Thymus (tissue), 11 donors: ENCODE measurements around the gene TAGLN2. TPM values are rescaled to one million over a fixed set of nuclear protein-coding genes. Genes with fewer than 3 reads are reported as not detected.
A peak's percentile ranks its signal among the peaks of the same experiment; 100 is the strongest.

Source experiments
- DNase-seq, 9 donors: peaks; one replicate each; pipeline ENCODE4 v3.0.0-alpha.2; 2013; ENCODE audit warnings: low spot score in 9 of 9, low read depth in 6 of 9, missing footprints in 1 of 9
- H3K27ac ChIP-seq, 2 donors: one replicate each; pipeline ENCODE4 v1.5.1; 2013; ENCODE audit warnings: control low read depth in 1 of 2, low read depth in 1 of 2, low read length in 1 of 2, mild to moderate bottlenecking in 1 of 2, moderate library complexity in 1 of 2
- H3K27me3 ChIP-seq, 2 donors: one replicate each; pipeline ENCODE4 v1.5.1; 2013; ENCODE audit warnings: low read length in 1 of 2; ENCODE audit not compliant: control insufficient read depth in 2 of 2, insufficient read depth in 1 of 2
- H3K36me3 ChIP-seq, 2 donors: one replicate each; pipeline ENCODE4 v1.5.1; 2013; ENCODE audit warnings: low read length in 1 of 2, mild to moderate bottlenecking in 1 of 2, moderate library complexity in 1 of 2; ENCODE audit not compliant: control insufficient read depth in 2 of 2, insufficient read depth in 2 of 2
- H3K4me1 ChIP-seq, 2 donors: one replicate each; pipeline ENCODE4 v1.5.1; 2013; ENCODE audit warnings: low read length in 2 of 2; ENCODE audit not compliant: control insufficient read depth in 2 of 2, insufficient read depth in 2 of 2
- H3K4me3 ChIP-seq, 2 donors: one replicate each; pipeline ENCODE4 v1.5.1; 2013; ENCODE audit warnings: low read length in 2 of 2, control low read depth in 1 of 2, mild to moderate bottlenecking in 1 of 2
- H3K9me3 ChIP-seq, 2 donors: one replicate each; pipeline ENCODE4 v1.5.1; 2013; ENCODE audit warnings: low read length in 1 of 2, mild to moderate bottlenecking in 1 of 2; ENCODE audit not compliant: control insufficient read depth in 2 of 2, insufficient read depth in 1 of 2
- WGBS: extraction: QIAGEN DNeasy Blood & Tissue Kit; methylation state at CpG from one replicate; pipeline ENCODE4 v1.1.7; 2013; 5-methylcytosine and 5-hydroxymethylcytosine counted together
- polyA plus RNA-seq: library from polyadenylated mRNA; stranded (reverse); fragments of 200-250 nt; gene quantifications from one replicate; pipeline ENCODE4 v1.2.3, GENCODE V29; 2013
- total RNA-seq: library from RNA; stranded (reverse); fragments of 120-200 nt; gene quantifications from one replicate; pipeline ENCODE4 v1.2.4, GENCODE V29; 2013
- donor health status: healthy.

Gene TAGLN2
- total and polyA plus RNA-seq, 2 donors, result 172 to 429 TPM

DNA sequence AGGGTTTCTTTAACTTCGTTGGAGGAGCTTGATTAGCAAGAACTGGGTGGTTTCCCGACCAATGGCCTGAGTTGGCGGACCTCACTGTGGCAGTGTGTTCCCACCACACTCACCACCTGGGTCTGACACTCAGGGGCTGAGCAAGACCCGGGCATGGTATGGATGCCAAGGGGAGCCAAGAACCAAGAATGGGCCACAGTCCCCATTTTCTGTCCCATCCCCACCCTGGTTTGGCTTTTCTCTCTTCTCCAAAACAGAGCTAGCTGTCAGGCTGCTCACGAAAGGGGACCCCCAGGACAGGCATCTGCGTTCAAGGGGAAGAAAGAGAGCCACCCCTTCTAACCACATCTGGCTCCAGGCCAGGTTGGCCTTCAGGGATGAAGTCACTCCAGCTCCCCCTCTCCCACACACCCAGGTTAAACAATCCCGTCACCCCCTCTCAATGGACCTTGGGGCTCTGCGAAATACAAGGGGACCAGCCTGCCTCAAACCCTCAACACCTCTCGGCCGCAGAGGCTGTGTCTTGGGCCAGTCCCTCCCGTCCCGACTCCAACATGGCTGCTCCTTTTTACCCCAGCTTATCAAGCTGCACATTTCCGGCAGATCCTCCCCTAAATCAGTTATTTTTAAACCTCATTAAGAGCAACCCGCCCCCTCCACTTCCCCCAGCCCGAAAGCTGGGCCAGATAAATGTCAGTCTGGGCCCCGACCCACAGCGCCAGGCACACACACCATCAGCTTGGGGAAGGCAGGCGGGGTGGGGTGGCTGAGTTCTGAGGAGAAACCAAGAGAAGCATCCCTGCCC, 3.4 kb downstream of the TAGLN2 start:
- no peaks in the 10 kb centered on the region for H3K9me3 ChIP-seq
- no peaks in the 10 kb centered on the region for H3K27me3 ChIP-seq
- H3K4me3 ChIP-seq, result peak overlapping the region; percentile 61 to 89
- DNase-seq, result no peak
- peak overlapping the region; percentile 95 for H3K27ac ChIP-seq
- H3K36me3 ChIP-seq, result peaks cover 30 to 38% of the 10 kb centered on the region in 2 donors
- peaks cover 39 to 86% of the 10 kb centered on the region in 2 donors for H3K4me1 ChIP-seq
- WGBS, result 7% methylated on average over 18 of the region's 18 CpGs

DNA sequence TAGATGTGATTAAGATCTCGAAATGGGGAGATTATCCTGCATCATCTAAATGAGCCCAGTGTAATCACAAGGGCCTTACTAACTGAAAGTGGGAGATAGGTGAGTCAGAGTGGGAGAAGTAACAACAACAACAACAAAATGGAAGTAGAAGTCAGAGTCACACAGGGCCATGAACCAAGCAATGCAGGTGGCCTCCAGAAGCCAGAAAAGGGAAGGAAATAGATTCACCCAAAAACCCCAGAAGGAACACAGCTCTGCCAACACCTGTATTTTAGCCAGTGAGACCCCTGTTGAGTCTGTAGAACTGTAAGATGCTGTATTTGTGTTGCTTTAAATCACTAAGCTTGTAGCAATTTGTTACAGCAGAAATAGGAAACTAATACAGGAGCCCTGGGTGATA, 4.1 kb downstream of the TAGLN2 start:
- WGBS, result 28% methylated on average over 1 of the region's 1 CpG
- no peaks in the 10 kb centered on the region for H3K9me3 ChIP-seq
- peaks cover 39 to 89% of the 10 kb centered on the region in 2 donors for H3K4me1 ChIP-seq
- peak overlapping the region; percentile 61 to 89 for H3K4me3 ChIP-seq
- H3K27ac ChIP-seq, result peak overlapping the region; percentile 95
- peaks cover 36 to 44% of the 10 kb centered on the region in 2 donors for H3K36me3 ChIP-seq
- no peaks in the 10 kb centered on the region for H3K27me3 ChIP-seq
- peak in 2 of 9 donors; percentile 52 to 78 for DNase-seq

DNA sequence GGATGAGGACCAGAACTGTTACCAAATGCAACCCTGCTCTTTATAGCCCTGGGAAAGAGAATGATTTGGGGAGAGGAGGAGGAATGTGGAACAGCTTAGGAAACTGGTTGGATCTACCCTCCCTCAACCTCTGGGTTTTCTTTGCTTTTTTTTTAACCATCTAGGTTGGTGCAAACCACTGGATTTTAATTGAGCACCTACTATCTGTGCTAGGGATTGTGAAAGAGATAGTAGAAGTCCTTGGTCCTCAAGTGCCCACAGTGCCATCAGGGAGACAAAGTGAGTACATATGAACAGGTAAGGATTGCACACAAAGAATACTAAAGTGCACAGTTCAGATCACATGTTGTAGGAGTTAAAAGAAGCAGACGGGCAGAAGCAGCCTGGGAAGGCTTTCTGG, 4.7 kb downstream of the TAGLN2 start:
- DNase-seq, result no peak
- peaks cover 42 to 49% of the 10 kb centered on the region in 2 donors for H3K36me3 ChIP-seq
- 86% methylated on average over 1 of the region's 1 CpG for WGBS

DNA sequence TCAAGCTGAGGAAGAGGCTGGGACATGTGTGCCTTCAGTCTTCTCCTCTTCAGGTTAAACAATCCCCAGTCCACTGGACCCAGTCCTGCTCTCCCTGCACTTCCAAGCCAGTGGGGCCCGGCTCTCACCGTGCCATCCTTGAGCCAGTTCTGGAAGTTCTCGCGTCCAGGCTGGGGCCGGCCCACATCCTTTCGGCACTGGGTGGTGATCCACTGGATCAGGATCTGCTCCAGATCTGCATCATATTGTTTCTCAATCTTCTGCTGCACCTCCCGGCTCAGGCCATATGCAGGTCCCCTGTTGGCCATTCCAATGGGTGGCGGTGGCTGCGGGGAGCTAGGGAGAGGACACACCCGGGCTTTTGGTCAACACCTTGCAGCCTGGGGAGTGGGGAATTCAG, 5.1 kb downstream of the TAGLN2 start:
- 98% methylated on average over 10 of the region's 10 CpGs for WGBS

More for the DNA sequence above, 4.7 kb downstream of the TAGLN2 start:
- H3K27ac ChIP-seq, result peak overlapping the region in 1 of 2 donors; percentile 95
- no peaks in the 10 kb centered on the region for H3K27me3 ChIP-seq
- no peaks in the 10 kb centered on the region for H3K9me3 ChIP-seq
- no peak overlapping the region for H3K4me3 ChIP-seq
- H3K4me1 ChIP-seq, result peaks cover 39 to 84% of the 10 kb centered on the region in 2 donors

DNA sequence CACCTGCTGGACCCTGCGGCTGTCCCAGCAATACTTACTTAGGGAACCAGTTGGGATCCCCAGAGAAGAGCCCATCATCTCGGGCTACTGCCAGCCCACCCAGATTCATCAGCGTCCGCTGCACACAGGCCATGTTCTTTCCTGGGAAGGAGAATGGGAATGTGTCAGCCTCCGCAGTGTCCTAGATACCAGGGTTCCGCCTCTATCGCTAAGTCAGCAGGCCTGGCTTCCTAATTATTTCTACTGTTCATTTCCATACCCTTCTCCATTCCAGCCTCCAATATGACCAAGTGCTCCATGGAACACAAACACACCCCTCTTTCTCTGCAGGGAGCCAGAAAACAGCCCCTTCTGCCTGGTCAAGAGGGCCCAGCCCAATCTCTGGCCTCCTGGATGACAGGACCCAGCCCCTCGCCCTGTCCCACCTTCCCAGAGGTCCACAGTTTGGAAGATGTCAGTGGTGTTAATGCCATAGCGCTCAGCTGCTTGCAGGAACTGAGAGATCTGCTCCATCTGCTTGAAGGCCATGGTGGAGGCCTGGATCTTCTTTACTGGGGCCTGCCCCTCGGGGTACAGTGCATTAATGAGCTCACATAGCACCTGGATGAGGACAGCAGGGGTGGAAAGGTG, 6.0 kb downstream of the TAGLN2 start:
- DNase-seq, result no peak
- Histone ChIP-seq H3K36me3 (peaks cover 42 to 53% of the 10 kb centered on the region in 2 donors), H3K4me1 (peaks cover 39 to 79% of the 10 kb centered on the region in 2 donors), H3K27me3 (no peaks in the 10 kb centered on the region), H3K9me3 (no peaks in the 10 kb centered on the region), H3K4me3 (no peak overlapping the region), H3K27ac (no peak overlapping the region)
- 97% methylated on average over 10 of the region's 10 CpGs for WGBS

More for the DNA sequence above, 5.1 kb downstream of the TAGLN2 start:
- peaks cover 42 to 53% of the 10 kb centered on the region in 2 donors for H3K36me3 ChIP-seq
- no peak overlapping the region for H3K4me3 ChIP-seq
- H3K9me3 ChIP-seq, result no peaks in the 10 kb centered on the region
- H3K4me1 ChIP-seq, result peaks cover 39 to 82% of the 10 kb centered on the region in 2 donors
- DNase-seq, result no peak
- H3K27ac ChIP-seq, result peak overlapping the region in 1 of 2 donors; percentile 1
- no peaks in the 10 kb centered on the region for H3K27me3 ChIP-seq

GRCh38 chr1:159918352-159919200, 6.7 kb downstream of the TAGLN2 start:
- H3K4me3 ChIP-seq, result no peak overlapping the region
- 93% methylated on average over 13 of the region's 13 CpGs for WGBS

DNA sequence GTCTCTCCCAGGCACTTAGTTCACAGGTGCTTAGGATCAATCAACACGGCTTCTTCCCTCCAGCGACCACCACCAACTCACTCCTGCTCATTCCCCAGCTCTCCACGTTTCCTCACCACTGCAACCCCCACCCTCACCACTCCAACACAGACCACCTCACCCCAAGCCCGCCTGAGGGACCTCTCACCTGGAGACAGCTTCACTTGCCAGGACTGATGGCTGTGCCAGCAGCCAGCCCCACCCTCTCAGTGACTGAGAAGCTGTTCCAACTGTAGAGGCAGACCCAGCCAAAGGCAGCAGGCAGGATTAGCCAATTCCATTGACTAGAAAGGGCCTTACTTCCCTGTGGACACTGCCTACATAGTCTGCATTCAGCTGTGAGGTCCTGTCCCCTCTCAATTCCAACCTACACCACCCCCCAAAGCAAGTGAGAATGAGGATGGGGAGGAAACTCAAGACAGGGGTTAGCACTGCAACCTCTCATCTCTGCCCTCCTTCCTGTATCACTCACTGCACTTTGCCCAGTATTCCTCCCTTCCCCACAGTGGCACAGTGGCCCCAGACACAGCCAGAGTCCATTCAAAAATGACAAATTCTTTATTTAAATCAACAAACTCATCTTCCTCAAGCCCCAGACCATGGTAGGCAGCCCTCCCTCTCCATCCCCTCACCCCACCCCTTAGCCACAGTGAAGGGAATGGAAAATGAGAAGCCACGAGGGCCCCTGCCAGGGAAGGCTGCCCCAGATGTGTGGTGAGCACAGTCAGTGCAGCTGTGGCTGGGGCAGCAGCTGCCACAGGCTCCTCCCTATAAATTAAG, 7.6 kb downstream of the TAGLN2 start:
- H3K4me3 ChIP-seq, result no peak overlapping the region
- no peaks in the 10 kb centered on the region for H3K27me3 ChIP-seq
- WGBS, result 77% methylated on average over 5 of the region's 5 CpGs
- DNase-seq, result peak in 2 of 9 donors; percentile 19 to 36
- H3K27ac ChIP-seq, result peak overlapping the region in 1 of 2 donors; percentile 56
- H3K9me3 ChIP-seq, result no peaks in the 10 kb centered on the region
- peaks cover 41 to 73% of the 10 kb centered on the region in 2 donors for H3K4me1 ChIP-seq
- peaks cover 42 to 53% of the 10 kb centered on the region in 2 donors for H3K36me3 ChIP-seq

More at GRCh38 chr1:159918352-159919200, 6.7 kb downstream of the TAGLN2 start:
- Histone ChIP-seq H3K9me3 (no peaks in the 10 kb centered on the region), H3K27ac (peak overlapping the region; percentile 18 to 47), H3K4me1 (peaks cover 41 to 79% of the 10 kb centered on the region in 2 donors), H3K27me3 (no peaks in the 10 kb centered on the region), H3K36me3 (peaks cover 42 to 53% of the 10 kb centered on the region in 2 donors)
- no peak for DNase-seq
